ENCODE data around the gene SLC1A2.

Gene SLC1A2

DNA sequence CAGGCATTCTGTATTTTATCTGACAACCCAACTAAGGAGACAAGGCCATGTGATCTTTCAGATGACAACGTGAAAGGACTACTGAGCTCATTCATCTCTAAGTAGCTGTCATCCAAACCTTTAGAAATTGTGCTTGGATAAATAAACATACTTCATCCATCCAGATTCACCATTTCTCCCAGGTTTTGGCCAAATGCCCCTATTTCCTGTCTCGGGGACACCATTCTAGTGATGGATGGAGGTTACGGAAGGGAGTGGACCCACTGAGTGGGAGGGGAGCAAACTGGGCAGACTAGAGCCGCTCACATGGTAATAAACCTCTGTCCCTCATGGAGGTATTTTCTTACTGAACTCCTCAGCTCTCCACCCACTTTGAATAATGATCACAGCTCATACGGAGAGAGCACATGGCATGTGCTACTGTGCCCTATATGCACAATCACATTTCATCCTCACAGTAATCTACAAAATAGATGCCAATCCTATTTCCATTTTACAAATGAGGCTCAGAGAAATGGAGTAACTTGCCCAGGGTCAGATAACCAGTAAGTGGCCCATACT lies 114.4 kb downstream of the SLC1A2 start:
- Histone ChIP-seq H3K79me2 (ENCODE audit: low read length) (no peaks in the 10 kb centered on the region), H4K20me1 (ENCODE audit: insufficient read depth, low read length) (no peaks in the 10 kb centered on the region), H3K27me3 (ENCODE audit: low read depth, low read length) (no peaks in the 10 kb centered on the region), H3K9me3 (ENCODE audit: insufficient read depth, low read length) (no peaks in the 10 kb centered on the region), H3K9ac (ENCODE audit: low read length) (no peak overlapping the region), H3K4me1 (ENCODE audit: low read length) (peaks cover 6% of the 10 kb centered on the region), H3K27ac (ENCODE audit: low read length) (no peak overlapping the region), H2AFZ (ENCODE audit: low read depth, low read length) (no peak overlapping the region), H3K4me3 (ENCODE audit: low read length) (no peak overlapping the region), H3K36me3 (replicated peaks; ENCODE audit: low read depth, low read length) (no peaks in the 10 kb centered on the region), H3K4me2 (ENCODE audit: low read length) (peak overlapping the region; percentile 81)
- TF ChIP-seq EZH2phosphoT487 (IDR thresholded peaks at IDR 0.05; ENCODE audit: low read depth): no peak
- TF ChIP-seq, protein P1, sequence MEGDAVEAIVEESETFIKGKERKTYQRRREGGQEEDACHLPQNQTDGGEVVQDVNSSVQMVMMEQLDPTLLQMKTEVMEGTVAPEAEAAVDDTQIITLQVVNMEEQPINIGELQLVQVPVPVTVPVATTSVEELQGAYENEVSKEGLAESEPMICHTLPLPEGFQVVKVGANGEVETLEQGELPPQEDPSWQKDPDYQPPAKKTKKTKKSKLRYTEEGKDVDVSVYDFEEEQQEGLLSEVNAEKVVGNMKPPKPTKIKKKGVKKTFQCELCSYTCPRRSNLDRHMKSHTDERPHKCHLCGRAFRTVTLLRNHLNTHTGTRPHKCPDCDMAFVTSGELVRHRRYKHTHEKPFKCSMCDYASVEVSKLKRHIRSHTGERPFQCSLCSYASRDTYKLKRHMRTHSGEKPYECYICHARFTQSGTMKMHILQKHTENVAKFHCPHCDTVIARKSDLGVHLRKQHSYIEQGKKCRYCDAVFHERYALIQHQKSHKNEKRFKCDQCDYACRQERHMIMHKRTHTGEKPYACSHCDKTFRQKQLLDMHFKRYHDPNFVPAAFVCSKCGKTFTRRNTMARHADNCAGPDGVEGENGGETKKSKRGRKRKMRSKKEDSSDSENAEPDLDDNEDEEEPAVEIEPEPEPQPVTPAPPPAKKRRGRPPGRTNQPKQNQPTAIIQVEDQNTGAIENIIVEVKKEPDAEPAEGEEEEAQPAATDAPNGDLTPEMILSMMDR (IDR thresholded peaks at IDR 0.05; ENCODE audit: low read depth, low read length): no peak

DNA sequence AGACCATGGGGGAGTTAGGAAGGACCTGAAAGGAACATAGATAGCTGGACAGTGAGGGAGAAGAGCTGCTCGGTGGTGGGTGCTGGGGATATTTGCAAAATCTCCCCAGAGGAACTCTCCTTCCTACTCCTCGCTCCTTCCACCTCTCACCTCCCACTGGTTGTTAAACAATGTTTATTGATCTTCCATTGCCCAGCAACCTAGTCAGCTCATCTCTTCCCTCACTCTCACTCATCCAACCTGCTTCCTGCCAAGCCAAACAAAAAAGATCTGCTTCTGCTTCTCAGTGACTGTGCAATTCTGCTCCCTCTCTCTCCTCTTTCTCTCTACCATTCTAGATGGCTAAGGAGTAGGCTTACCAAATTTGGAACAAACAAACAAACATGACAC lies 115.0 kb downstream of the SLC1A2 start:
- Histone ChIP-seq H3K4me3 (ENCODE audit: low read length) (no peak overlapping the region), H3K4me2 (ENCODE audit: low read length) (no peak overlapping the region), H3K36me3 (replicated peaks; ENCODE audit: low read depth, low read length) (no peaks in the 10 kb centered on the region), H2AFZ (ENCODE audit: low read depth, low read length) (no peak overlapping the region), H4K20me1 (ENCODE audit: insufficient read depth, low read length) (no peaks in the 10 kb centered on the region), H3K4me1 (ENCODE audit: low read length) (peaks cover 9% of the 10 kb centered on the region), H3K27ac (ENCODE audit: low read length) (no peak overlapping the region), H3K9ac (ENCODE audit: low read length) (no peak overlapping the region), H3K79me2 (ENCODE audit: low read length) (no peaks in the 10 kb centered on the region), H3K9me3 (ENCODE audit: insufficient read depth, low read length) (no peaks in the 10 kb centered on the region), H3K27me3 (ENCODE audit: low read depth, low read length) (no peaks in the 10 kb centered on the region)
- no peak for TF ChIP-seq EZH2phosphoT487 (IDR thresholded peaks at IDR 0.05; ENCODE audit: low read depth)
- TF ChIP-seq, protein P1 (IDR thresholded peaks at IDR 0.05; ENCODE audit: low read depth, low read length): no peak

DNA sequence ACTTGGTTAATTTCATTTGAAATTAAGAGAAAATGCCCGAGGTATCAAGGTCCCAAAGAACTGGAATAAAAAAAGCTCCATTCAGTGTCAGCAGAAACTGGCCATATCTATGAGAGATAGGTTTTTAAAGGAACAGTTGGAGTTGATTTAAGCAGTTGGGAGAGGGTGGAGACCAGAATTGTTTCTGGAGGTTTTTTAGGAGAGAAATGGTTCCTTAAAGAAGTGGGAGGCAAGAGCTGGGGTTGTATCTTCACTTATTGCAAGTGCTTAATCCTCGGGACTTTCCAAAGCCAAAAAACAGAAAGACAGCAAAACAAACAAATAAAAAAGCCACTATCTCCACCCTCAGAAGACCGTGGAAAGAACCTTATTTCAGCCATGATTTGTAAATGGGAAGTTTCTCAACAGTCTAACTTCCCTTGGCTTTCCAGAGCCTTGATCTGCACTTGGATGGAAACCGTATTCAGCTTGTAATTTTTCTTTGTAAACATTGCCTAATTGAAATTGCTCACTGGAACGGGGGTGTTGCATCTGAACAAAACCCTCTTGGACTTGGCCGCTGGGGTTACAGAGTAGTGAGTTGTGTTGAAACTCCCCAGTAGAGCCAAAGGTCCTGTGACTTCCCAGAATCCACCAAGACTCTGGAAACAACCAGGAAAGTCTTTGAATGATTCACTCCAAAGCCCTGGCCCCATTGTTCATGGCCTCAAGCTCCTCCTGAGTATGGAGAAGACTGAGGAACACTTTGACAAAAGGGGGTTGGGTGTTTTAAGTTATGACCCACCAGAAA lies 115.6 kb downstream of the SLC1A2 start:
- no peaks in the 10 kb centered on the region for H3K9me3 ChIP-seq (ENCODE audit: insufficient read depth, low read length)
- no peak overlapping the region for H3K27ac ChIP-seq (ENCODE audit: low read length)
- H3K79me2 ChIP-seq (ENCODE audit: low read length): no peaks in the 10 kb centered on the region
- no peaks in the 10 kb centered on the region for H4K20me1 ChIP-seq (ENCODE audit: insufficient read depth, low read length)
- no peak overlapping the region for H3K4me2 ChIP-seq (ENCODE audit: low read length)
- H2AFZ ChIP-seq (ENCODE audit: low read depth, low read length): no peak overlapping the region
- H3K4me1 ChIP-seq (ENCODE audit: low read length): peaks cover 9% of the 10 kb centered on the region
- H3K4me3 ChIP-seq (ENCODE audit: low read length): no peak overlapping the region
- H3K27me3 ChIP-seq (ENCODE audit: low read depth, low read length): no peaks in the 10 kb centered on the region
- TF ChIP-seq EZH2phosphoT487 (IDR thresholded peaks at IDR 0.05; ENCODE audit: low read depth): no peak
- TF ChIP-seq, protein P1 (IDR thresholded peaks at IDR 0.05; ENCODE audit: low read depth, low read length): no peak
- no peak overlapping the region for H3K9ac ChIP-seq (ENCODE audit: low read length)
- H3K36me3 ChIP-seq (replicated peaks; ENCODE audit: low read depth, low read length): no peaks in the 10 kb centered on the region

DNA sequence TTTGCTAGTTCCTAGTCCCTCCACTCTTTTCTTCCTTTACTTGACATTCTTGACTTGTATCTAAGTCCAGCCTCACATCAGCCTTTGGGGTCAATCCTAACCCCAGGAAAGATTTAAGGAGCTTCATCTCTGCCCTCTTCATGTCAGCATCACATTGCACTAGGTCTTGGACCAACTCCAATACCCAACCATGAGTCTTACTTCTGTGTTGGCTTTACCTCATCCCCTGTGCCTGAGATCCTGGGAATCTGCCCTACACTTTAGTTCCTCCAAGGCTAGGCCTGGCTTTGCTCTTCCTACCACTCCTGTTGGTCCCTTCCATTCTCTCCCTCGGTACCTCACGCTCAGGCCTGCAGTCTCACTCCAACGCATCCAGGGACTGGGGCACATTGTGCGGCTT lies 117.0 kb downstream of the SLC1A2 start:
- no peaks in the 10 kb centered on the region for H3K27me3 ChIP-seq (ENCODE audit: low read depth, low read length)
- H3K4me1 ChIP-seq (ENCODE audit: low read length): peaks cover 13% of the 10 kb centered on the region
- no peaks in the 10 kb centered on the region for H4K20me1 ChIP-seq (ENCODE audit: insufficient read depth, low read length)
- no peak overlapping the region for H3K27ac ChIP-seq (ENCODE audit: low read length)
- no peak overlapping the region for H3K4me3 ChIP-seq (ENCODE audit: low read length)
- TF ChIP-seq, protein P1 (IDR thresholded peaks at IDR 0.05; ENCODE audit: low read depth, low read length): no peak
- no peak for TF ChIP-seq EZH2phosphoT487 (IDR thresholded peaks at IDR 0.05; ENCODE audit: low read depth)
- H3K79me2 ChIP-seq (ENCODE audit: low read length): no peaks in the 10 kb centered on the region
- no peak overlapping the region for H2AFZ ChIP-seq (ENCODE audit: low read depth, low read length)
- no peaks in the 10 kb centered on the region for H3K36me3 ChIP-seq (replicated peaks; ENCODE audit: low read depth, low read length)
- no peak overlapping the region for H3K9ac ChIP-seq (ENCODE audit: low read length)
- no peaks in the 10 kb centered on the region for H3K9me3 ChIP-seq (ENCODE audit: insufficient read depth, low read length)
- H3K4me2 ChIP-seq (ENCODE audit: low read length): no peak overlapping the region
